Activated CD4-positive, alpha-beta T cell treated with anti-CD3 and anti-CD28 coated beads, Interleukin-2, amount 50 U/mL, for 48 hours (primary cell): ENCODE data around the gene MAST2.
A peak's percentile ranks its signal among the peaks of the same experiment; 100 is the strongest.
"Not testable (repeated sequence)": the region's sequence is repeated elsewhere in the genome, so short reads cannot be mapped to it uniquely, and the experiment has no call there.

Experiments
- DNase-seq, 2 experiments: peaks; one replicate each; pipeline ENCODE4 v3.0.0-alpha.2; 2020

The MAST2 gene

DNA sequence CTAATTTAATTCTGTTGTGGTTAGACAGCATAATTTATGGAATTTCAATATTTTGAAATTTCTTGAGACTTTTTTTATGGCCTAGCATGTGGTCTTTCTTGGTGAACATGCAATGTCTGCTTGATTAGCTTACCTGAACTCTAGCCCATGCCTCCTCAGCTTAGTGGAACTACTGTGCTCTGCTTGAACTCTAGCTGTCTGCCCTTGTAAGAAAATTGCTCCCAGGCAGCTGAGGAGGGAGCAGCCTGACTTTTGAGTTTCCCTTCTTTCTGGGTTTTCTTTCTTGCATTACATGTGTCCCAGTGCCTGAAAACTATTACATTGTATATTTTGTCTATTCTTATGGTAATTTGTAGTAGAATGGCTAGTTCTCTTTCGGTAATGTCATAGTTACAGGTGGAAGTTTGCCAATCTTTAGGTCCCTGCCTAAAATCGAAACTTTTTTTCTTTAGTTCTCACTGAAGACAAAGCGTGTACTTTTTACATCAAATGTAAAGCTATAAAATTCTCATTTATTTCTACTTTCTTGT lies 105.3 kb downstream of the MAST2 start:
- no peak for DNase-seq

DNA sequence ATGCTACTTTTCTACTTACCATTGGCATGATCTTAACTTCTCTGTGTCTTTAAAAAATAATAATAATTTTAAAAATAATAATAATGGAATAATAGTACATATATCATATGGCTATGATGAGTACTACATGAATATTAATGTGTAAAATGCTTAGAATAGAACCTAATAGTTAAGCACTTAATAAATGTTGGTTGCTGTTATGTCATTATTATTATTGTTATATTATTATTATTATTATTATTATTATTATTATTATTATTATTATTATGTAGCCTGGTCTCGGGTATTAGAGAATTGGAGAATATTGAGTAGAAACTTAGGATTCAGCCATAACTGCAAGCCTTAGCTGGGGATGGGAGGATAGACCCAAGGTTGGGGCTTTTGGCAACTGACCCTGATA lies 108.2 kb downstream of the MAST2 start:
- no peak for DNase-seq

DNA sequence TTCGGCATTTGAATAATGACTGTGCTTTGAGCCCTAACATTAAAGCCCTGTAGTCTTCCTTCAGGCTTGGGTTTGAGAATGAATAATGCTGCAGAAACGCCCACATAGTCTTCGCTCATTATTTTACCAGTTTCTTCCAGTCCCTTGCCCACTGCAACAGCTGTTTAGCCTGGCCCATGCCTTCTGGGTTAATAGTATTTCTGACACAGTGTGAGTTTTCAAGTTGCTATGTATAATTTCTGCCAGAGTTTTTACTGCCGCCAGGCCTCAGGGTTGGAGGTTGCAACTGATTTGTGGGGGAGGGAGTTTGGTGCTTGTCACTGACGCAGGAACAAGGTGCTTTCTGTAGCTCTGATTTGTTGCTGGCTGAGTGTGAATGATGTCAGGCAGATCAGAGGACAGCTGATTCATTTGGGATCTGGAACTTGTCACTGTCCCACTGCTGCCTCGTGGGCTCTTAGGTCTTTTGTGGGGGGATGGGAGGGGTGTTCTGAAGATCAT lies 109.8 kb downstream of the MAST2 start:
- peak; percentile 3 to 10 for DNase-seq

- DNase-seq, result no peak
These were observed 110.5 kb downstream of the MAST2 start for GRCh38 chr1:45913731-45914501.

- no peak for DNase-seq
These were observed 111.4 kb downstream of the MAST2 start for GRCh38 chr1:45914836-45915235.

DNA sequence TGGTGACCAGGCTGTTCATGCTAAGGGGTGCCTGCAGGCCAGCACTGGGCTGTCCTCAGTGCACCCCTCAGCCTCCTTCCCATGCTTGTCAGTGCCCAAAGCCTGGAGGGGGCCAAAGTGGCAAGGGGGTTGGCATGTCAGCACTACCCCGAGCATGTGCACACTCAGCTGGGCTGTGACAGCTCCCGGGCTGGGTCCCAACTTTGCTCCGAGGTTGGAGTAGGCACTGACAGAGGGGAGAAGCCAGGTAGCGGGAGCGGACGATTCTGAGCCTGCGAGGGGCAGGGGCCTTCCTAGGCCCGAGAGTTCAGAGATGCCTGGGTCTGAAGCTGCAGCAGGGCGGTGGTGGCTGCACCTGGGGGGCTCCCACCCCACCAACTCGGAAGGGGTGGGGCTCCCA lies 119.0 kb downstream of the MAST2 start:
- no peak for DNase-seq

DNA sequence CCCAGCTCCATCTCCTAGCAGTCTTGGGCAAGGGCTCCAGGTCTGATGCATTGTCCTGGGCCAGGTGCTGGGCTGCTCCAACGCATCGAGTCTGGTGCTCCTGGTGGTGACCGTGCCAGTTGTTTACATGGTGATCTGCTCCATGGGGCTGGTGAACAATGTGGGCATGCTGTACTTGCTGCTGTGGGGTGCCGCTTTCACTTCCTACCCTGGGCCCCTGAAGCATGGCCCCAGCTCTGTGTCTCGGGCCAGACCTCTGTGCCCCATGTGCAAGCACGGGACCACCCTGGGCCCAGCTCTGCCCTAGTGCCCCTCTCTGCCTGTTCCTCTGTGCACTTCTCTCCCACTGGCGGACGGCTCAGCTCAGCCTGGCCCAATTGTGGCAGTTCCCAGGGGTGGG lies 119.4 kb downstream of the MAST2 start:
- DNase-seq, result no peak

DNA sequence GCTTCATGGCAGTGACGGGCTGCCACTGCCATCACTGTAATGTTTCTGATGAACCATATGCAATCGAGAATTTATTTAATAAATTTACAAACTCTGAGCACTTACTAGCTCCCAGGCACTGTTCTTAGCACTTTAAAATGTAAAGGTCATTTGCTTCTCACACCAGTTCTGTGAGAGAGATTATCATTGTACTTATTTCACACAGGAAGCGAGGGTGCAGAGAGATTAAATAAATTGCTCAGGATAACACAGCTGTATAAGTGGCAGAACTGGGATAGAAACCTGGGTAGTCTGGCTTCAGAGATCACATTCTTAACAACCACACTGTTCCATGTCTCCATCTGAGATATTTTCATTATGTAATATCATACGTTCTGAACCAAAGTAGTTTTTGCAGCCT lies 119.9 kb downstream of the MAST2 start:
- DNase-seq, result no peak

DNA sequence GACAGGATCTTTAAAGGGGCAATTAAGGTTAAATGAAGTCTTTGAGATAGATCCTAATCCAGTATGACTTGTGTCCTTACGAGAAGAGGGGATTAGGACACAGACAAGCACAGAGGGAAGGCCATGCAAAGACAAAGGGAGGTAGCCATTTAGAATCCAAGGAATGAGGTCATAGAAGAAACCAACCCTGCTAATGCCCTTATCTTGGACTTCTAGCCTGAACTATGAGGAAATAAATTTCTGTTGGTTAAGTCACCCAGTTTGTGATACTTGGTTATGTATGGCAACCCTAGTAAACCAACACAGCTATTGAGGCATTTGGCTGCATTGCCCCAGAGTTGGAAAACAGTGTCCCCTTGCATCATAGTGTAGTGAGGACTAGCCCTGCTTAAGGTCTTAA lies 121.3 kb downstream of the MAST2 start:
- DNase-seq, result no peak

DNA sequence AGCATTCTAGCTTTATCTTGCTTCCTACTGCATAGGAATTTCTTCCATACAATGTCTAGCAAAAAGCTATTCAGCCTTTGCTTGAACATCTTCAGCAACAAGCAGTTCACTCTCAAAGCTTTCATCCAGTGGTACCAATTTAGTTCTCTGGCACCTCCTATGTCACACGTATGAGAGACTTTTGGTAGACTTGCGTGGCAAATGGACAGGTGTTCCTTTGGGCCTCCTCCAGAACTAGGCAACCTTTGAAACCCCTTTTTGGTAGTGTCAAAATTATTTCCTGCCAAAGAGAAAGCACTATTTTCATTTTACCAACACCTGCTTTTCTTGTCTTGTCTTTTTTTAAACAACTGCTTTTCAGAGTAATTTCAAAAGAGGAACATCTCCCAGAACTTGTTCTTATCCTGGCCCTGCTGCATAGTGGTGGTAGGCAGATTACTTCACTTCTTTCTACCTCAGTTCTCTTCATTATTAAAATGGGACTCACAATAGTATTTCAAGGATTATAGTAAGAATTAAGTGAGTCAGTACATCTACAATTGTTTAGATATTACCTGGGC lies 122.4 kb downstream of the MAST2 start:
- DNase-seq, result no peak

DNA sequence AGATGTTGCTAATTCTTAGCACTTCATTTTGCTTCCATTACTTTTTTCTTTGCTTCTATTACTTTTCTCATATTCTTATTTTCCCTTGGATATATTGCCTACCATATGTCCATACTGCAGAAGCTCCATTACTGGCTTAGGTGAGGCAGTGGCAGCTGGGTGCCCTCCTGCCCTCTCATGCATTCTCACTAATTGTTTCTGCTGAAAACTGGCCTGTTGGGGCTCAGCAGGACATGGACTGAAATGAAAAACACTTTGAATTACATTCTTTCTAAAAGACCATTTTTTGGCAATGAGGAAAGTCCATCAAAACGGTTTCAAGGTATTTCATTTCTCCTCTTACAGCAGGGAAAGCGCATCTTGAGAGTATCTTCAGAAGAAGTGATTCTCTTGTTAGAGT lies 122.9 kb downstream of the MAST2 start:
- DNase-seq, result no peak

- DNase-seq, result not testable (repeated sequence)
These were observed 124.0 kb downstream of the MAST2 start for GRCh38 chr1:45927231-45927915.

- DNase-seq, result no peak
These were observed 125.2 kb downstream of the MAST2 start for GRCh38 chr1:45928486-45929205.

DNA sequence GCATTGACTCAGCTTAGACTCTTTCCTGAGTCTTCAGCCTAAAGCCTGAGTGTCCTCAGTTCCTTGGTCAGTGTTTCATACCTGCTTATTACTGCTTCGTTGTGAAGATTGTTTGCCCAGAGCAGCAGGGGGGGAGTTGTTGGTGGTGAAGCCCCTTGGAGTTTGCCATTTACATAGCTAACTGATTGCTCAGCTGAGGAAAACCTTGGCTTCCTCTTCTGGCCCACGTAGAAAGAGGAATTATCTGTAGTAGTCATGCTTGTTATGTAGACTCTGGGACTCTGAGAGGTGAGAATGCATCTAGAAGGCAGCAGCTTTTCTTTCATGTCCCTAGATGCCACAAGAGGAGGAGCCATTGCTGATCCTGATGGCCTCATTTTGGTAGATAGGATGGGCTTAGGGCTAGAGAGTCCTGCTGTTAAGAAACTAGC lies 125.9 kb downstream of the MAST2 start:
- DNase-seq, result no peak

GRCh38 chr1:45930258-45931150 lies 127.1 kb downstream of the MAST2 start:
- no peak for DNase-seq

- DNase-seq, result not testable (repeated sequence)
These were observed 128.8 kb downstream of the MAST2 start for GRCh38 chr1:45932205-45932604.

DNA sequence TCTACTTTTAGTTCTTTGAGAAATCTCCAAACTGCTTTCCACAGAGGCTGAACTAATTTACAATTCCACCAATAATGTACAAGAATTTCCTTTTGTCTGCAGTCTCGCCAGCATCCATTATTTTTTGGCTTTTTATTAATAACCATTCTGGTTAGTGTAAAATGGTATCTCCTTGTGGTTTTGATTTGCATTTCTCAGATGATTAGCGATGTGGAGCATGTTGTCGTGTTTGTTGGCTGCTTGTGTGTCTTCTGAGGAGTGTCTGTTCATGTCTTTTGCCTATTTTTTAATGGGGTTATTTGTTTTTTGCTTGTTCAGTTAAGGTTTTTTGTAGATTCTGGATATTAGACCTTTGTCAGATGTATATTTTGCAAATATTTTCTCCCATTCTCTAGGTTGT lies 131.5 kb downstream of the MAST2 start:
- DNase-seq, result no peak

- no peak for DNase-seq
These were observed 134.6 kb downstream of the MAST2 start for GRCh38 chr1:45938029-45938428.

DNA sequence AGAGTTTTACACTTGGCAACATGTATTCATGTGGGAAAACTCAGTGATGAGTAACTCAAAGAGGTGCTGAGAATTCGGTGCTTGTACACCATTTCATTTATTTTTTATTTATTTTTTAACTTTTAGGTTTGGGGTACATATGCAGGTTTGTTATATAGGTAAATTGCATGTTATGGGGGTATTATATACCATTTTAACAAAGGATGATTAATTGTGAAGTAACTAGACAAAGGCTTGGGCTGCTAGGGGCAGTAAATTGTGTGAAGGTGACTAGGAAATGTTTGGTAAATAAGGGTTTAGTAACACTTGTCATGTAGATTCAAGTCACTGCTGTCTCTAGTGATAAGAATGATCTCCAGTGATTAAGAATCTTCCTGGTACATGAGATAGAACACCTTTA lies 139.0 kb downstream of the MAST2 start:
- DNase-seq, result no peak

DNA sequence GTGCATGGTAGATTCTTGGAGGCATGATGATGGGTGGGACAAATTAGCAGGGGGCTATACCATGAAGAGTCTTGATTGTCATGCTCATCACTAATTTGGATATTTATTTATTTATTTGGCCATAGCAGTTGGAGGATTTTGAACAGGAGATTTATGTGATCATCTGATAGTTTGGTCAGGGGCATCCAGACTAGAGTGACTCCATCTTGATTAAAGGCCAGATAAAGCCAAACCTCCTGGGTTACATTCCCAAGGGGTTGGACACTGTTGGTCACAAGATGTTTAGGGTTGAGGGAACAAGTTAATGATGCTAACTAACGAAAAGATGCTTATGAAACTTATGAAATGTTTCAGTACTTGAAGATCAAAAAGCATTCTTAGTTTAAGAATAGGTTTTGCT lies 139.8 kb downstream of the MAST2 start:
- DNase-seq, result no peak

DNA sequence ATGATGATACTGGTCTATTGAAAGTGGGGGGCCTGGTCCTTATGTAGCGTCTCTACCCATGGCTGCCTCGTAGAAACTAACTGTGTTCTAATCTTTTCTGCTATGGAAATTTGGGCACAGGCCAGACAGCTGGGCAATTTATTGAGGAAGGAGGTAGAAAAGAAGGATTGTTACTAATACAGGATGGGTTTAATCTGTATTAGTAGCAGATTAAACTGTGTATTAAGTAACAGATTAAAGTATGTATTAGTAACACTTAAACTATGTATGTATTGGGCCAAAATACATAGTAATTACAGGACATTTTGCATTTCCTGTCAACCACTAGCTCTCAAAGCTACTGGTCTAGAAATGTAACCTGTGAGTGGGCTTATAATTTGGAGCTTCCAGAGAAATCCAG lies 142.0 kb downstream of the MAST2 start:
- DNase-seq, result no peak

- not testable (repeated sequence) for DNase-seq
These were observed 146.1 kb downstream of the MAST2 start for GRCh38 chr1:45949462-45949861.
